IPS-15b (cell line): Measurements from ENCODE around the gene OAS3.

Experiments used
- H3K27me3 ChIP-seq: one replicate; pipeline ENCODE4 v1.6.1; 2013; ENCODE audit warnings: low read length; ENCODE audit not compliant: control insufficient read depth, insufficient read depth
- H3K36me3 ChIP-seq: one replicate; pipeline ENCODE4 v1.6.1; 2013; ENCODE audit warnings: low read length; ENCODE audit not compliant: control insufficient read depth, insufficient read depth
- H3K4me1 ChIP-seq: one replicate; pipeline ENCODE4 v1.6.1; 2013; ENCODE audit warnings: mild to moderate bottlenecking, low read length; ENCODE audit not compliant: control insufficient read depth, insufficient read depth
- H3K4me3 ChIP-seq: one replicate; pipeline ENCODE4 v1.5.1; 2013; ENCODE audit warnings: low read depth, low read length
- H3K9ac ChIP-seq: one replicate; pipeline ENCODE4 v1.6.1; 2013; ENCODE audit warnings: low read depth, mild to moderate bottlenecking, low read length
- H3K9me3 ChIP-seq: one replicate; pipeline ENCODE4 v1.6.1; 2013; ENCODE audit warnings: mild to moderate bottlenecking, low read length; ENCODE audit not compliant: control insufficient read depth, insufficient read depth

OAS3 gene

DNA sequence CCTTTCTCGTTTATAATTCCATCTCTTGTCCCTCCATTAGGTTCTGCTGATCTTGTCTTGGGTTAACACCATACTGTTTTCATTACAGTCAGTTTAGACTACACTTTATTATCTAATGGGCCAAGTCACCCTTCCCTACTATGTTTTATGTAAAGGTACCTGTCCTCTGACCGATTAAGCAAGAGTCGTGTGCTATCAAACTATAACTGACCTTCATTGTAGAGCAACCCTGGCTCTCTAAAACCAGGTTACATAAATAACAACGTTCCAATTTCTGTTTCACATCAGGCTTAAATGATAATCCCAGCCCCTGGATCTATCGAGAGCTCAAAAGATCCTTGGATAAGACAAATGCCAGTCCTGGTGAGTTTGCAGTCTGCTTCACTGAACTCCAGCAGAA lies 56.7 kb downstream of the OAS3 start:
- no peak overlapping the region for H3K4me3 ChIP-seq
- no peaks in the 10 kb centered on the region for H3K4me1 ChIP-seq
- H3K36me3 ChIP-seq: no peaks in the 10 kb centered on the region
- H3K9ac ChIP-seq: no peak overlapping the region
- no peaks in the 10 kb centered on the region for H3K27me3 ChIP-seq
- no peaks in the 10 kb centered on the region for H3K9me3 ChIP-seq

DNA sequence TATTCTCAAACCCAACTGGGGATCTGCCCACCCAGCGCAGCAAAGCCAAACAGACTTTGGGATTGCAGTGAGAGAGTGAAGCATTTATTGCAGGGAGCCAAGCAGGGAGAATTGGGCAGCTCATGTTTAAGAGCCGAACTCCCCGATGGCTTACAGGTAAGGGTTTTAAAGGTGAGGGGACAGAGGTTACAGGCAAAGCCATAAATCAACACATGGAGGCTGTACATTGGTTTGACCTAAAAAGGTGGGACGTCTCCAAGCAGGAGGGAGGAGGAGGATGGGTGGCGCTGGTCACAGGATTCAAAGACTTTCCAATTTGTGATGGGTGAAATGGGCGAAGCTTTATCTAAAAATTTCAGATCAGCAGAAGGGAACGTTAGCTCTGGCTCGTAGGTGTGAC lies 58.2 kb downstream of the OAS3 start:
- Histone ChIP-seq H3K36me3 (no peaks in the 10 kb centered on the region), H3K27me3 (no peaks in the 10 kb centered on the region), H3K9me3 (no peaks in the 10 kb centered on the region), H3K4me1 (no peaks in the 10 kb centered on the region), H3K4me3 (no peak overlapping the region), H3K9ac (no peak overlapping the region)

DNA sequence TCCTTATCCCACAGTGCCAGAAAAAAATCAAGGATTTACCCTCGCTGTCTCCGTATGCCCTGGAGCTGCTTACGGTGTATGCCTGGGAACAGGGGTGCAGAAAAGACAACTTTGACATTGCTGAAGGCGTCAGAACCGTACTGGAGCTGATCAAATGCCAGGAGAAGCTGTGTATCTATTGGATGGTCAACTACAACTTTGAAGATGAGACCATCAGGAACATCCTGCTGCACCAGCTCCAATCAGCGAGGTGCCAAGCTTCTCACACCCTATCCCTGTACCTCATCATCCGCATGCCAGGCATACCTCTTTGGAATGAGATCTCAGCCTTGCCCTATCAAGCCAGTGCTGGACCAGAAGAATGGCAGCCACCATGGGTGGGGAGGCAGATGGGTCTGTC lies 59.2 kb downstream of the OAS3 start:
- Histone ChIP-seq H3K4me1 (no peaks in the 10 kb centered on the region), H3K36me3 (no peaks in the 10 kb centered on the region), H3K9ac (no peak overlapping the region), H3K4me3 (no peak overlapping the region), H3K9me3 (no peaks in the 10 kb centered on the region), H3K27me3 (no peaks in the 10 kb centered on the region)

DNA sequence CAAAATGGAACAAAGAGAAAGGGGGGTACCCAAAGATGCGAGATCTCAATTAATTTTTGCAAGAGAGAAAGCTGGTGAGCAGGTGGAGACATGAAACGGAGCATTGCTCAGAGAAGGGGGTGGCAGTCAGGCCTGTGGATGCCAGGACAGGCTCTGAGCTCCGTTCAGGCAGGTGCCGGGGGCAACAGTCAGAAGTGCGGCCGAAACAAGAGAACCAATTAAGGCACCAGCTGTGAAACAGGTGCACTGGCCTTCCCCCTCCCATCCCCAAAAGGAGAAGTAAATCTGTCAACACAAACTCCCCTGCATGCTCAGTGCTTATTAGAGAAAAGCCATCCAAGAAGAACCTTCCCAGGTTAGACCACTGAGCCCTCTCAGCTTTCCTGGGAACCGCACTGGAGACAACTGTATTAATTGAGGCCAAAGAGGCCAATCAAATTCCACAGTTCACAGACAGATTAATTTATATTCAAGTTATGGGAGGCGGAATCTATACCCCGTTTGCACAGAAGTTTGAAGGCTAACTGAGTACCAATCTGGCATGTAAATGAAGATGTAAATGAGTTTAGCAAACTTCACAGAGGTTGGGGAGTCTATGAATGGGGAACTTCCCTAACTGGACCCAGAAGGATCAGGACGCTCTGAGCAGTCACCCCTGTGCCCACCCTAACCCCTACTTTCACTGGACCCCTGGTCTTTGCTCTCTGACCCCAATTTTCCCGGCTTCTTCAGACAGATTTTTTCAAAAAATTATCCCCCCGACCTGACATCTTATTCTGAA lies 60.9 kb downstream of the OAS3 start:
- no peaks in the 10 kb centered on the region for H3K27me3 ChIP-seq
- H3K4me1 ChIP-seq: no peaks in the 10 kb centered on the region
- H3K9ac ChIP-seq: no peak overlapping the region
- no peaks in the 10 kb centered on the region for H3K36me3 ChIP-seq
- no peaks in the 10 kb centered on the region for H3K9me3 ChIP-seq
- H3K4me3 ChIP-seq: no peak overlapping the region

DNA sequence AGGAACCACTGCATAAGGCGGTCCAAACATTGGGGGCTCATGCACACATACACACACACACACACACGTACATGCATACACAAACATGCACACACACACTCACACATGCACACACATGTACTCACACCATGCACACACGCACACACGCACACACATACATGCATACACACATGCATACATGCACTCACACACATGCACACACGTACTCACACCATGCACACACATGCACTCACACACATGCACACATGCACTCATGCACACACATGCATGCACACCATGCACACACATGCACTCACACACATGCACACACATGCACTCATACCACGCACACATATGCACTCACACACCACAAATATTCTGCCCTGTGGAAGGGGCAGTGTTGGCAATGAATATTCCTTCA lies 62.2 kb downstream of the OAS3 start:
- Histone ChIP-seq H3K4me1 (no peaks in the 10 kb centered on the region), H3K27me3 (no peaks in the 10 kb centered on the region), H3K36me3 (no peaks in the 10 kb centered on the region), H3K4me3 (no peak overlapping the region), H3K9me3 (no peaks in the 10 kb centered on the region), H3K9ac (no peak overlapping the region)

DNA sequence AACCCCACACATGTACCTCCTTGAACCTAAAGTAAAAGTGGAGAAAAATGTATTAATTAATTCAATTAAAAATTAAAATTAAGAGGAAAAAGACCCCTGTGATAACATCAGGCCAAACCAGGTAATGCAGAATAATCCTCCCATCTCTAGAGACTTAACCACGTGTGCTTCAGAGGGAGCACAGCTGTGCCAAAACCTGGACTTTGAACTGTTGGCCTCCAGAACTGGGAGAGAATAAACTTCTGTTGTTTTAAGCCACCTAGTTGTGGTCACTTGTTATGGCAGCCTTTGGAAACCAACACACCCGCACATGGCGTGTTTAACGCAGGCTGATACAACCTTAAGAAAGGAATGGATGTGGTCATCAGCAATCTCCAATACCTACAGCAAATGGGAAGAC lies 63.9 kb downstream of the OAS3 start:
- Histone ChIP-seq H3K27me3 (no peaks in the 10 kb centered on the region), H3K4me3 (no peak overlapping the region), H3K4me1 (no peaks in the 10 kb centered on the region), H3K9ac (no peak overlapping the region), H3K36me3 (no peaks in the 10 kb centered on the region), H3K9me3 (no peaks in the 10 kb centered on the region)

DNA sequence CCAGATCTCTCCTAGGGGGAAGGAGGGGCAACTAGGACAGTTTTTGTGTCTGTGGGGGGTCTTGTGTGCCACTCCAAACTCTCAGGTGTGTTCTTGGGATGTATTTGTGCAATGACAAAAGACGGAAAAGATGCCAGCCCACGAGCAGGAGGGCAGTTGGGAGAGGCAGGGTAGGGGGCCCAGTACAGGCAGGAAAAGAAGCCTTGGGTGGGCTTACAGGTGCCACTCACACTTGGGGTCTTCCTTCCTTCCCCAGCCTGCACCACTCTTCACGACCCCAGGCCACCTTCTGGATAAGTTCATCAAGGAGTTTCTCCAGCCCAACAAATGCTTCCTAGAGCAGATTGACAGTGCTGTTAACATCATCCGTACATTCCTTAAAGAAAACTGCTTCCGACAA lies 64.4 kb downstream of the OAS3 start:
- Histone ChIP-seq H3K4me1 (no peaks in the 10 kb centered on the region), H3K27me3 (no peaks in the 10 kb centered on the region), H3K9ac (no peak overlapping the region), H3K36me3 (no peaks in the 10 kb centered on the region), H3K9me3 (no peaks in the 10 kb centered on the region), H3K4me3 (no peak overlapping the region)

DNA sequence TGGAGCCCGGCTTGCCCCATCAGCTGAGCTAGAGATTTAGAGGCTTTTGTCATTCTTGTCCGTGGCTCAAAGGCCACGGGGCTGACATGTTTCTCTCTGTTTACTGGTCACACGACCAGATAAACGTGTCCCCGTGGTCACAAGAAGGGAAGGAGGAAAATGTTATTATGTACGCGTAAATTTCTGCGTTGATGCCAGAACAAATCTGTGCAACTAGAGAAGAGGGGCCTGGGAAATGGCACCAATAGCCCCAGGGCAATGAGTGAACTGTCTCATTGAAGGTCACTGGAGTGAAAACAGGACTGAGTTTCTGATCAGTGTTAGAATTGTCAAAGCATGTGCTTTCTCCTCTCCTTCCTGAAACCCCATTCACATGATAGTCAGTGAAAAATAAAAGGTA lies 65.4 kb downstream of the OAS3 start:
- no peak overlapping the region for H3K9ac ChIP-seq
- no peaks in the 10 kb centered on the region for H3K27me3 ChIP-seq
- H3K36me3 ChIP-seq: no peaks in the 10 kb centered on the region
- H3K4me1 ChIP-seq: no peaks in the 10 kb centered on the region
- no peak overlapping the region for H3K4me3 ChIP-seq
- H3K9me3 ChIP-seq: no peaks in the 10 kb centered on the region

DNA sequence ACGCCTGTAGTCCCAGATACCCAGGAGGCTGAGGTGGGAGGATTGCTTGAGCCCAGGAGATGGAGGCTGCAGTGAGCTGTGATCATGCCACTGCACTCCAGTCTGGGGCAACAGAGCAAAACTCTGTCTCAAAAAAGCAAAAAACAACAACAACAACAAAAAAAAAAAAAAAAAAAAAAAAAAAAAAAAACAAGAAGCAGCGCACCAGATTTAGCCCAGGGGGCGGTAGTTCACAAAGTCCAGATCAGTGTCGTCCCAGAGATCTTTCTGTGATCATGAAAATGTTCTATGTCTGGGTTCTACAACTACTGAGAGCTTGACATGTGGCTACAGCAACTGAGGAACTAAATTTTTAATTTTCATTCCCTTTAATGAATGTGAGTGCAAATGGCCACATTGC lies 67.5 kb downstream of the OAS3 start:
- Histone ChIP-seq H3K4me1 (no peaks in the 10 kb centered on the region), H3K9me3 (no peaks in the 10 kb centered on the region), H3K36me3 (no peaks in the 10 kb centered on the region), H3K4me3 (no peak overlapping the region), H3K27me3 (no peaks in the 10 kb centered on the region), H3K9ac (no peak overlapping the region)

DNA sequence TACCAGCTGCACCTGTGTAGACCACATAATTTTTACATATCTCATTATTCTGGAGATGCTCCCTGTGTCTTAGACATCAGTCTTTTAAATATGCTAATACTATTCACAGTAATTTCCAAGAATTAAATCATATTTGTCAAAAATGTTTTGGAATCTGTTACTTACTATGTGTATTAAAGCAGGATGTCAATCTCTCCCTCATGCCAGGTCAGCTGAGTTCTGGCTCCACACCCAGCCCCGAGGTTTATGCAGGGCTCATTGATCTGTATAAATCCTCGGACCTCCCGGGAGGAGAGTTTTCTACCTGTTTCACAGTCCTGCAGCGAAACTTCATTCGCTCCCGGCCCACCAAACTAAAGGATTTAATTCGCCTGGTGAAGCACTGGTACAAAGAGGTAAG lies 67.9 kb downstream of the OAS3 start:
- H3K9me3 ChIP-seq: no peaks in the 10 kb centered on the region
- H3K36me3 ChIP-seq: no peaks in the 10 kb centered on the region
- no peak overlapping the region for H3K9ac ChIP-seq
- no peak overlapping the region for H3K4me3 ChIP-seq
- no peaks in the 10 kb centered on the region for H3K4me1 ChIP-seq
- H3K27me3 ChIP-seq: no peaks in the 10 kb centered on the region

DNA sequence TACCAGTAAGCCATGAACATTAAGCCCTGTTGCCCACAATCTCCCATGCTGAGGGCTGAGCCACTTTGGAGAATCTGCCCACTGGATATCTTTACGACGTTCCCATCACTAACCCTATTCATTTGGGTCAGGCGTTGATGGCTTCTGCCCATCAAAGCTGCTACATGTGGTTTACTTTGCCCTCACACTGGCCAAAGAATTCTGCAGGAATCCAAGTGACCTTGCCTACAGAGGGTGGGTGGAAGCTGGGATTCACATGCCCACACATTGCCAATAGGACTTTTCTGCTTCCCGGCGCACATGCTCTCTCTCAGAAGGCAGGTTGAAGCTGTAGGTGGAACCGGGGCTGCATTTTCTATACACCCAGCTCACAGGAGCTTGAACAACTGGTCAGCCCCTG lies 68.4 kb downstream of the OAS3 start:
- Histone ChIP-seq H3K9ac (no peak overlapping the region), H3K27me3 (no peaks in the 10 kb centered on the region), H3K36me3 (no peaks in the 10 kb centered on the region)

DNA sequence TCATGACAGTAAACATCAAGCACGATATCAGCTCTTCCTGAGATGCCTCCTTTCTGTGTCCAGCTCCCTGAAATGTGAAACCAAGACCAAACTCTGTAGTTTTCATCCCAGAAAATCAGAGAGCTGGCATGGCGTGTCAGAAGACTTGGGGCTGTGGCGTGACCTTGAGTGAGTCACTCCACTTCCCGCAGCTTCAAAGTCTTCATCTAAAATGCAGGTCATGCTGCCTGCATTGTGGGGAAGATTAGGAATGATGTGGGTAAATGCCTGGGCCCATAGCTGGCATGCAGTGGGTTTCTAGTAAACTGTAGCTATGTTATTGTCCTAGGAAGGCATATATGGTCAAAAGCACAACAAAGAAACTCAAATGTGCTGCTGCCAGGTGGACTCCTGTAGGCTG lies 68.9 kb downstream of the OAS3 start:
- H3K4me1 ChIP-seq: no peaks in the 10 kb centered on the region
- no peaks in the 10 kb centered on the region for H3K27me3 ChIP-seq
- no peaks in the 10 kb centered on the region for H3K36me3 ChIP-seq
- no peak overlapping the region for H3K9ac ChIP-seq
- H3K4me3 ChIP-seq: no peak overlapping the region
- H3K9me3 ChIP-seq: no peaks in the 10 kb centered on the region

More for the DNA sequence above, 68.4 kb downstream of the OAS3 start:
- no peaks in the 10 kb centered on the region for H3K9me3 ChIP-seq
- H3K4me1 ChIP-seq: no peaks in the 10 kb centered on the region
- no peak overlapping the region for H3K4me3 ChIP-seq
